K562 (cell line): ENCODE data around the gene C16orf78. TPM values are rescaled to one million over a fixed set of nuclear protein-coding genes. Genes with fewer than 3 reads are reported as not detected.

Source experiments
- ATAC-seq: fragments of 200-7000 bp; cut with Tn5 transposase; 3 replicates; pipeline ENCODE4 v1.9.1; 2020; ENCODE audit warnings: moderate library complexity
- BruUV-seq: library from RNA; stranded (reverse); fragments of 400-500 nt; replicated peaks from 2 replicates; lab custom pipeline; 2021; lab: Mats Ljungman, UMichigan
- CTCF ChIA-PET: fragments of 300-600 bp; formaldehyde crosslinking; extraction: SDS; loops from one replicate; lab custom pipeline; 2021; ENCODE audit warnings: low intra/inter-chr PET ratio; lab: Yijun Ruan, JAX
- POLR2A ChIA-PET: fragments of 300-600, 350-650 bp; sonication (Branson Sonifier 250); formaldehyde crosslinking; extraction: SDS; loops from one replicate; lab custom pipeline; 2021; ENCODE audit warnings: antibody characterized with exemption, inconsistent platforms; lab: Yijun Ruan, JAX
- DNase-seq, 4 experiments: peaks; one replicate each; pipeline versions ENCODE4 v3.0.0 to v3.0.0-alpha.2; 2011 to 2018; ENCODE audit warnings: low spot score in 3 of 4, mixed read lengths in 3 of 4; ENCODE audit errors: extremely low read depth in 1 of 4
- FAIRE-seq: peaks from 2 replicates; lab custom pipeline; 2011; peaks lifted over from hg19 to GRCh38; lab: Jason Lieb, UNC
- H2AFZ ChIP-seq: 2 replicates; pipeline ENCODE4 v1.6.0; 2011; ENCODE audit warnings: low read depth, low read length, control low read depth, inconsistent platforms
- H3K27ac ChIP-seq: fragments of 200-600 bp; 3 replicates; pipeline ENCODE4 v1.8.0; 2011; ENCODE audit warnings: low read depth, mild to moderate bottlenecking, control low read depth, inconsistent platforms, low read length, moderate library complexity, mixed read lengths; ENCODE audit errors: extremely low read depth
- H3K27me3 ChIP-seq, 2 experiments: fragments of 300-600 bp in 1 of 2; 2 replicates in 1 of 2; 3 replicates in 1 of 2; pipeline versions ENCODE4 v1.6.0 to v1.8.0; 2011; ENCODE audit warnings: inconsistent platforms in 2 of 2, low read length in 2 of 2, mild to moderate bottlenecking in 1 of 2, mixed read lengths in 1 of 2, moderate library complexity in 1 of 2; ENCODE audit not compliant: control insufficient read depth in 2 of 2, insufficient read depth in 2 of 2
- H3K36me3 ChIP-seq: fragments of 300-600 bp; 3 replicates; pipeline ENCODE4 v1.8.0; 2011; ENCODE audit warnings: mild to moderate bottlenecking, low read length, inconsistent platforms; ENCODE audit not compliant: control insufficient read depth, insufficient read depth
- H3K4me1 ChIP-seq, 2 experiments: fragments of 200-600 bp in 1 of 2; replicated peaks in 1 of 2; 2 replicates in 1 of 2; 3 replicates in 1 of 2; pipeline versions ENCODE4 v1.5.1 to v1.8.0; 2011; ENCODE audit warnings: inconsistent platforms in 2 of 2, low read length in 2 of 2, mild to moderate bottlenecking in 1 of 2, mixed read lengths in 1 of 2, moderate library complexity in 1 of 2; ENCODE audit not compliant: control insufficient read depth in 2 of 2, insufficient read depth in 2 of 2
- H3K4me2 ChIP-seq: 2 replicates; pipeline ENCODE4 v1.6.1; 2011; ENCODE audit warnings: low read length, control low read depth, inconsistent platforms, mixed read lengths; ENCODE audit not compliant: insufficient read depth
- H3K4me3 ChIP-seq: fragments of 200-600 bp; sonication (generic), shearing (Covaris generic); 2 replicates; pipeline ENCODE4 v1.5.1; 2016; ENCODE audit warnings: control low read depth, inconsistent platforms
- H3K79me2 ChIP-seq: fragments of 200-600 bp; 3 replicates; pipeline ENCODE4 v1.8.0; 2011; ENCODE audit warnings: low read length, inconsistent platforms; ENCODE audit not compliant: control insufficient read depth, insufficient read depth
- H3K9ac ChIP-seq, 2 experiments: 2 replicates each; pipeline versions ENCODE4 v1.6.0 to v1.6.1; 2011; ENCODE audit warnings: low read depth in 2 of 2, low read length in 2 of 2, control low read depth in 1 of 2, inconsistent platforms in 1 of 2, mild to moderate bottlenecking in 1 of 2, mixed read lengths in 1 of 2; ENCODE audit not compliant: insufficient read depth in 1 of 2
- H3K9me1 ChIP-seq: one replicate; pipeline ENCODE4 v1.6.0; 2011; ENCODE audit warnings: inconsistent platforms, mild to moderate bottlenecking, low read length, moderate library complexity; ENCODE audit not compliant: control insufficient read depth, insufficient read depth
- H3K9me3 ChIP-seq: replicated peaks from 2 replicates; pipeline ENCODE4 v1.5.1; 2011; ENCODE audit warnings: low read depth, low read length, inconsistent platforms; ENCODE audit not compliant: control insufficient read depth, insufficient read depth
- H4K20me1 ChIP-seq: replicated peaks from 2 replicates; pipeline ENCODE4 v1.6.1; 2011; ENCODE audit warnings: low read length, inconsistent platforms, mixed read lengths; ENCODE audit not compliant: control insufficient read depth, insufficient read depth
- EZH2 ChIP-seq: IDR thresholded peaks from 2 replicates; pipeline ENCODE4 v1.6.1; 2012; ENCODE audit warnings: low read depth, mild to moderate bottlenecking, inconsistent platforms, low read length, borderline replicate concordance
- PHF20 ChIP-seq: fragments of 450-650 bp; IDR thresholded peaks from 2 replicates; pipeline ENCODE4 v1.6.1; 2018; ENCODE audit not compliant: partially characterized antibody
- PHTF2 ChIP-seq: fragments of 250-450 bp; sonication (Bioruptor Pico); IDR thresholded peaks from 2 replicates; pipeline ENCODE4 v1.5.0; 2021; ENCODE audit warnings: mild to moderate bottlenecking
- POLR2AphosphoS5 ChIP-seq: IDR thresholded peaks from 2 replicates; pipeline ENCODE4 v1.6.1; 2011; ENCODE audit warnings: mild to moderate bottlenecking, low read depth, low read length, moderate library complexity; ENCODE audit not compliant: control insufficient read depth, insufficient read depth
- PTTG1 ChIP-seq: fragments of 450-650 bp; IDR thresholded peaks from 2 replicates; pipeline ENCODE4 v1.6.1; 2016; ENCODE audit warnings: low read depth, mild to moderate bottlenecking, missing genetic modification characterization, missing compliant biosample characterization
- RBM22 ChIP-seq: fragments of 200-400 bp; formaldehyde crosslinking; IDR thresholded peaks from 2 replicates; pipeline ENCODE4 v1.6.1; 2018; ENCODE audit warnings: low read length, low read depth; ENCODE audit not compliant: poor library complexity, severe bottlenecking
- RHOXF2B ChIP-seq: fragments of 250-450 bp; sonication (Bioruptor Pico); conservative IDR thresholded peaks from 2 replicates; pipeline ENCODE4 v1.5.1; 2021
- SMAD1 ChIP-seq: fragments of 150-350 bp; IDR thresholded peaks from 2 replicates; pipeline ENCODE4 v1.6.1; 2014; ENCODE audit warnings: low read length, low read depth; ENCODE audit not compliant: partially characterized antibody
- SREBF1 ChIP-seq: fragments of 150-350 bp; IDR thresholded peaks from 2 replicates; pipeline ENCODE4 v1.6.1; 2014; ENCODE audit warnings: antibody characterized with exemption, low read depth, low read length, borderline replicate concordance
- ZNF212 ChIP-seq: fragments of 450-650 bp; formaldehyde crosslinking; IDR thresholded peaks from 2 replicates; pipeline ENCODE4 v1.4.0; 2020; ENCODE audit warnings: mild to moderate bottlenecking
- ZNF253 ChIP-seq: fragments of 250-450 bp; sonication (Bioruptor Pico); conservative IDR thresholded peaks from 2 replicates; pipeline ENCODE4 v1.6.1; 2021; ENCODE audit warnings: mild to moderate bottlenecking
- ZNF57 ChIP-seq: fragments of 450-650 bp; formaldehyde crosslinking; IDR thresholded peaks from 2 replicates; pipeline ENCODE4 v1.4.0; 2020; ENCODE audit warnings: mild to moderate bottlenecking, moderate library complexity
- WGBS: fragments of 100-300 bp; shearing (Covaris generic); methylation state at CpG from one replicate; pipeline ENCODE4 v1.1.6; 2016; ENCODE audit warnings: low coverage, mixed read lengths; ENCODE audit not compliant: insufficient coverage; ENCODE audit errors: missing lambda C conversion rate; 5-methylcytosine and 5-hydroxymethylcytosine counted together
- in situ Hi-C: fragments of 300-500 bp; cut with MboI; formaldehyde crosslinking; loops from 4 replicates; pipeline ENCODE4 v1.15.0; 2018; ENCODE audit warnings: inconsistent platforms, mixed read lengths
- intact Hi-C: fragments of 100-400 bp; cut with micrococcal nuclease; formaldehyde crosslinking; loops from 2 replicates; pipeline ENCODE4 v1.14.2; 2022
- polyA plus RNA-seq, 8 experiments: library from polyadenylated mRNA; depleted of rRNA in 4 of 8; stranded (reverse) in 5 of 8; unstranded in 3 of 8; fragments of >200 nt; fragmentation: Nextera tagmentation in 2 of 8; fragmentation: Illumina TruSeq in 1 of 8; extraction: Ambion mirVana in 2 of 8; extraction: Trizol in 1 of 8; gene quantifications; 2 replicates each; pipeline versions ENCODE4 v1.2.1 to v1.2.3, GENCODE V29; 2011 to 2014; ENCODE audit warnings: inconsistent platforms in 1 of 8, missing spikeins in 1 of 8
- total RNA-seq, 7 experiments: library from RNA; depleted of rRNA in 6 of 7; stranded (reverse); fragments of >200 nt in 6 of 7; fragmentation: Illumina TruSeq in 2 of 7; extraction: Trizol in 2 of 7; gene quantifications; 2 replicates each; pipeline versions ENCODE4 v1.2.1 to v1.2.3, GENCODE V29; 2011 to 2021; ENCODE audit warnings: low replicate concordance in 1 of 7
- TF ChIP-seq, protein P1 (sequence below): fragments of 450-650 bp; IDR thresholded peaks from 2 replicates; pipeline ENCODE4 v1.6.1; 2016; ENCODE audit warnings: borderline replicate concordance
- TF ChIP-seq, protein P2 (sequence below): IDR thresholded peaks from 2 replicates; pipeline ENCODE4 v1.6.1; 2011; ENCODE audit warnings: borderline replicate concordance, low read depth, mild to moderate bottlenecking, moderate library complexity, low read length; ENCODE audit not compliant: insufficient read depth, poor library complexity, severe bottlenecking
- TF ChIP-seq, protein P3 (sequence below): fragments of 250-450 bp; sonication (Bioruptor Pico); IDR thresholded peaks from 2 replicates; pipeline ENCODE4 v1.8.0; 2022; ENCODE audit warnings: inconsistent platforms

Gene C16orf78
- total and polyA plus RNA-seq, 9 of the 15 experiments (the other 6 are each of a cell fraction or from before 2014, with no cell fraction given) = not detected

DNA sequence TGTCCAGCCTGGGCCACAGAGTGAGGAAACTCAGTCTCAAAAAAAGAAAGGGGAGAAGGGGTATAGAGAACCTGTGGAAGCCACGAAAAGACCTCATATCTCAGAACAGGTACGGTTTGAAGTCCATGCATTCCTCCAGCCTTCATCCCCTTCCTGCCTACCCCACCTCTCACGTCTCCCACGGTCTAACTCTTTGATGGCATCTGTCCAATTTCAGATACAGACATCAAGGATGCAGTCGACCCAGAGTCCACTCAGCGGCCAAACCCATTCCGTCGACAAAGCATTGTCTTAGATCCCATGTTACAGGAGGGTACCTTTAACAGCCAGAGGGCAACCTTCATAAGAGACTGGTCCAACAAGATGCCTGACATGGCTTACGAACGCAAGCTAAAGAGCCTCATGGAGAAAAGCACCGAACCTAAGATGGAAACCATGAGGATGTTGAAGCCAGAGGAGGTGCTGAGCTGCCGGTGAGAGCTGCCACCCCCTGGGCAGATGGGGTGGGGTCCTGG, 22.7 kb downstream of the C16orf78 start:
- no peaks in the 10 kb centered on the region for H3K9me1 ChIP-seq
- H3K36me3 ChIP-seq = no peaks in the 10 kb centered on the region
- H2AFZ ChIP-seq = no peak overlapping the region
- no peaks in the 10 kb centered on the region for H3K9me3 ChIP-seq
- no TSS peak for BruUV-seq
- intact Hi-C loops (no loop called here), in situ Hi-C loops (no loop called here)
- H3K79me2 ChIP-seq = no peaks in the 10 kb centered on the region
- H3K4me1 ChIP-seq = no peaks in the 10 kb centered on the region
- no peak for FAIRE-seq
- no peaks in the 10 kb centered on the region for H4K20me1 ChIP-seq
- H3K27ac ChIP-seq = no peak overlapping the region
- CTCF ChIA-PET = no interaction called here
- no peak for ATAC-seq
- H3K4me2 ChIP-seq = no peak overlapping the region
- no peak overlapping the region for H3K9ac ChIP-seq
- H3K27me3 ChIP-seq = peaks cover 0 to 6% of the 10 kb centered on the region in 2 experiments; a peak in 1 of 5 replicates
- WGBS = 1% methylated on average over 12 of the region's 12 CpGs
- POLR2A ChIA-PET = no interaction called here
- H3K4me3 ChIP-seq = no peak overlapping the region
- no peak for DNase-seq
- TF ChIP-seq PTTG1 = no peak
- no peak for TF ChIP-seq PHTF2
- TF ChIP-seq ZNF253 (CRISPR knock-in tag) = no peak
- TF ChIP-seq SREBF1 = no peak
- no peak for TF ChIP-seq ZNF212
- TF ChIP-seq, protein P1, sequence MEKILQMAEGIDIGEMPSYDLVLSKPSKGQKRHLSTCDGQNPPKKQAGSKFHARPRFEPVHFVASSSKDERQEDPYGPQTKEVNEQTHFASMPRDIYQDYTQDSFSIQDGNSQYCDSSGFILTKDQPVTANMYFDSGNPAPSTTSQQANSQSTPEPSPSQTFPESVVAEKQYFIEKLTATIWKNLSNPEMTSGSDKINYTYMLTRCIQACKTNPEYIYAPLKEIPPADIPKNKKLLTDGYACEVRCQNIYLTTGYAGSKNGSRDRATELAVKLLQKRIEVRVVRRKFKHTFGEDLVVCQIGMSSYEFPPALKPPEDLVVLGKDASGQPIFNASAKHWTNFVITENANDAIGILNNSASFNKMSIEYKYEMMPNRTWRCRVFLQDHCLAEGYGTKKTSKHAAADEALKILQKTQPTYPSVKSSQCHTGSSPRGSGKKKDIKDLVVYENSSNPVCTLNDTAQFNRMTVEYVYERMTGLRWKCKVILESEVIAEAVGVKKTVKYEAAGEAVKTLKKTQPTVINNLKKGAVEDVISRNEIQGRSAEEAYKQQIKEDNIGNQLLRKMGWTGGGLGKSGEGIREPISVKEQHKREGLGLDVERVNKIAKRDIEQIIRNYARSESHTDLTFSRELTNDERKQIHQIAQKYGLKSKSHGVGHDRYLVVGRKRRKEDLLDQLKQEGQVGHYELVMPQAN = no peak
- no peak for TF ChIP-seq POLR2AphosphoS5
- TF ChIP-seq, protein P2, sequence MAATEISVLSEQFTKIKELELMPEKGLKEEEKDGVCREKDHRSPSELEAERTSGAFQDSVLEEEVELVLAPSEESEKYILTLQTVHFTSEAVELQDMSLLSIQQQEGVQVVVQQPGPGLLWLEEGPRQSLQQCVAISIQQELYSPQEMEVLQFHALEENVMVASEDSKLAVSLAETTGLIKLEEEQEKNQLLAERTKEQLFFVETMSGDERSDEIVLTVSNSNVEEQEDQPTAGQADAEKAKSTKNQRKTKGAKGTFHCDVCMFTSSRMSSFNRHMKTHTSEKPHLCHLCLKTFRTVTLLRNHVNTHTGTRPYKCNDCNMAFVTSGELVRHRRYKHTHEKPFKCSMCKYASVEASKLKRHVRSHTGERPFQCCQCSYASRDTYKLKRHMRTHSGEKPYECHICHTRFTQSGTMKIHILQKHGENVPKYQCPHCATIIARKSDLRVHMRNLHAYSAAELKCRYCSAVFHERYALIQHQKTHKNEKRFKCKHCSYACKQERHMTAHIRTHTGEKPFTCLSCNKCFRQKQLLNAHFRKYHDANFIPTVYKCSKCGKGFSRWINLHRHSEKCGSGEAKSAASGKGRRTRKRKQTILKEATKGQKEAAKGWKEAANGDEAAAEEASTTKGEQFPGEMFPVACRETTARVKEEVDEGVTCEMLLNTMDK = no peak
- TF ChIP-seq RHOXF2B = no peak
- TF ChIP-seq, protein P3, sequence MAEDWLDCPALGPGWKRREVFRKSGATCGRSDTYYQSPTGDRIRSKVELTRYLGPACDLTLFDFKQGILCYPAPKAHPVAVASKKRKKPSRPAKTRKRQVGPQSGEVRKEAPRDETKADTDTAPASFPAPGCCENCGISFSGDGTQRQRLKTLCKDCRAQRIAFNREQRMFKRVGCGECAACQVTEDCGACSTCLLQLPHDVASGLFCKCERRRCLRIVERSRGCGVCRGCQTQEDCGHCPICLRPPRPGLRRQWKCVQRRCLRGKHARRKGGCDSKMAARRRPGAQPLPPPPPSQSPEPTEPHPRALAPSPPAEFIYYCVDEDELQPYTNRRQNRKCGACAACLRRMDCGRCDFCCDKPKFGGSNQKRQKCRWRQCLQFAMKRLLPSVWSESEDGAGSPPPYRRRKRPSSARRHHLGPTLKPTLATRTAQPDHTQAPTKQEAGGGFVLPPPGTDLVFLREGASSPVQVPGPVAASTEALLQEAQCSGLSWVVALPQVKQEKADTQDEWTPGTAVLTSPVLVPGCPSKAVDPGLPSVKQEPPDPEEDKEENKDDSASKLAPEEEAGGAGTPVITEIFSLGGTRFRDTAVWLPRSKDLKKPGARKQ = no peak
- no peak for TF ChIP-seq ZNF57 (CRISPR knock-in tag)
- TF ChIP-seq RBM22 = no peak
- TF ChIP-seq SMAD1 = no peak
- no peak for TF ChIP-seq EZH2
- TF ChIP-seq PHF20 = no peak
